H1 (cell line): ENCODE results near the gene CAMTA1.

Experiments
- BCL11A ChIP-seq, 2 experiments: IDR thresholded peaks; one replicate each; pipeline ENCODE4 v1.6.1; 2011; ENCODE audit warnings: low read depth in 2 of 2, low read length in 2 of 2, mild to moderate bottlenecking in 2 of 2
- EZH2 ChIP-seq: fragments of 200-600 bp; sonication (generic); IDR thresholded peaks from 2 replicates; pipeline ENCODE4 v1.7.1; 2012; ENCODE audit warnings: low read depth, mild to moderate bottlenecking, moderate library complexity, low read length, inconsistent platforms; ENCODE audit not compliant: severe bottlenecking
- JUN ChIP-seq: IDR thresholded peaks from 2 replicates; pipeline ENCODE4 v1.6.1; 2011; ENCODE audit warnings: low read depth, mild to moderate bottlenecking, improper control_type of control experiment, low read length
- JUND ChIP-seq: IDR thresholded peaks from 2 replicates; pipeline ENCODE4 v1.6.1; 2011; ENCODE audit warnings: mild to moderate bottlenecking, improper control_type of control experiment, low read length
- KDM1A ChIP-seq: fragments of 200-600, 300-600 bp; sonication (generic); IDR thresholded peaks from 2 replicates; pipeline ENCODE4 v1.7.1; 2016; ENCODE audit warnings: mild to moderate bottlenecking, low read length, borderline replicate concordance
- POLR2A ChIP-seq, 2 experiments: IDR thresholded peaks; 1 replicate in 1 of 2; 2 replicates in 1 of 2; pipeline ENCODE4 v1.6.1; 2011; ENCODE audit warnings: low read depth in 2 of 2, low read length in 2 of 2, mild to moderate bottlenecking in 2 of 2; ENCODE audit errors: control extremely low read depth in 1 of 2
- TF ChIP-seq, protein P1 (sequence below), 3 experiments: IDR thresholded peaks; 1 replicate in 2 of 3; 2 replicates in 1 of 3; pipeline versions ENCODE4 v1.5.1 to v1.6.1; 2011; ENCODE audit warnings: low read length in 3 of 3, mild to moderate bottlenecking in 3 of 3, inconsistent platforms in 2 of 3, low read depth in 1 of 3, moderate library complexity in 1 of 3; ENCODE audit not compliant: insufficient read depth in 1 of 3; ENCODE audit errors: control extremely low read depth in 1 of 3

DNA sequence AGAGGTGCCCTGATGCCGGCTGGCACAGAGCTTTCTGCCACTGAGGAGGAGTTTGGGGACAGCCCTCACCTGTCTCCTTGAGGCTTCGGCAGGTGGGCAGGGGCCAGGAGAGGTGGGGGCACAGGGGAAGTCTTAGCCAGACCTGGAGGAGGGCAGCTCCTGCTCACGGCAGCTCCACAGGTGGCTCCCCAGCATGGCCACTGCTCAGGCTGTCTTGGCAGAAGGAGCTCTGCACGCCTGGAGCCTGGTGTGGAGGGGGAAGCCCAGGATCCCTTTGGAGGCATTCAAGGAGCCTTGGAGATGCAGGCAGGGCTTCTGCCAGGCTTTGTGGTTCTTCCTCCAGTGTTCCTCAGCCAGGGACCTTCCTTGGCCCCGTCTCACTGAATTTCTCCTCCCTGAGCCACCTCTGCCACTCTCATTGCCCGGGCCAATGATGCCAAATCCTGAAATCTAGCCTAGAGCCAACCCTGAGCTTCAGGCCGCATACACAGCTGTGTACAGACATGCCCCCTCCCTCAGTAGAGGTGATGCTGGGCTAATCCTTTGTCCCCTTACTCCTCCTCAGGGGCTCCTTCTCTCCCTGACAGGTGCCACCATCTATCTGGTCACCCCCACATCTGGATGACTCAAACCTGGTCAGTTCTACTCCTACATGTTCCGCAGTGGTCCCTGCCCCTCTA, 734.1 kb downstream of the CAMTA1 start:
- no peak for TF ChIP-seq JUN
- TF ChIP-seq, protein P1, sequence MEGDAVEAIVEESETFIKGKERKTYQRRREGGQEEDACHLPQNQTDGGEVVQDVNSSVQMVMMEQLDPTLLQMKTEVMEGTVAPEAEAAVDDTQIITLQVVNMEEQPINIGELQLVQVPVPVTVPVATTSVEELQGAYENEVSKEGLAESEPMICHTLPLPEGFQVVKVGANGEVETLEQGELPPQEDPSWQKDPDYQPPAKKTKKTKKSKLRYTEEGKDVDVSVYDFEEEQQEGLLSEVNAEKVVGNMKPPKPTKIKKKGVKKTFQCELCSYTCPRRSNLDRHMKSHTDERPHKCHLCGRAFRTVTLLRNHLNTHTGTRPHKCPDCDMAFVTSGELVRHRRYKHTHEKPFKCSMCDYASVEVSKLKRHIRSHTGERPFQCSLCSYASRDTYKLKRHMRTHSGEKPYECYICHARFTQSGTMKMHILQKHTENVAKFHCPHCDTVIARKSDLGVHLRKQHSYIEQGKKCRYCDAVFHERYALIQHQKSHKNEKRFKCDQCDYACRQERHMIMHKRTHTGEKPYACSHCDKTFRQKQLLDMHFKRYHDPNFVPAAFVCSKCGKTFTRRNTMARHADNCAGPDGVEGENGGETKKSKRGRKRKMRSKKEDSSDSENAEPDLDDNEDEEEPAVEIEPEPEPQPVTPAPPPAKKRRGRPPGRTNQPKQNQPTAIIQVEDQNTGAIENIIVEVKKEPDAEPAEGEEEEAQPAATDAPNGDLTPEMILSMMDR (IDR thresholded peaks at IDR 0.05; ENCODE audit: control extremely low read depth in 1 of 3, insufficient read depth in 1 of 3, low read depth in 1 of 3, low read length in 3 of 3), result no peak
- TF ChIP-seq BCL11A (IDR thresholded peaks at IDR 0.05; ENCODE audit: low read depth in 2 of 2, low read length in 2 of 2), result no peak
- no peak for TF ChIP-seq POLR2A (IDR thresholded peaks at IDR 0.05; ENCODE audit: control extremely low read depth in 1 of 2, low read depth in 2 of 2, low read length in 2 of 2)
- no peak for TF ChIP-seq KDM1A
- no peak for TF ChIP-seq EZH2
- no peak for TF ChIP-seq JUND
